GM19351 (cell line): Measurements from ENCODE around the gene IBA57.
"Not testable (repeated sequence)": the region's sequence is repeated elsewhere in the genome, so short reads cannot be mapped to it uniquely, and the experiment has no call there.

Experiments used
- ATAC-seq: cut with Tn5 transposase; IDR thresholded peaks from one replicate; pipeline ENCODE4 v1.9.1; 2021; ENCODE audit warnings: mild to moderate bottlenecking, moderate library complexity; ENCODE audit not compliant: unreplicated experiment

Gene IBA57

DNA sequence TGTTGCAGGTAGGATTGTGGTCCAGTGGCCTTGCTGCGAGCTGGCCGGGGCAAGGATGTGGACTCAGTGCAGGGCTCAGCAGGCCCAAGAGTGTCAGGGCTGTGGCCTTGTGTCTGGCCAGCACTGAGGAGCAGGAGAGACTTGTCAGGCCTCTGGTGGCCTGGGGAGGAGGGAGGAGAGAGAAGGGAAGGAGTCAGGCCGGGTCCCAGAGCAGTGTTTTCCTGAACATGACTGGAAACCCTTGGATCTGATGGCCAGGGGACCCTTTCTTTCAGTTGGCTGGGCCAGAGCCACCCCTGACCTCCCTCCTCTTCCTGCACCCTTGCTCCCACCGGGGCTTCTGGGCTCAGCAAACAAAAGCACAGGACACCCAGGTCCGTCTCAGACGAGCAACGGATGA lies 5.1 kb downstream of the IBA57 start:
- ATAC-seq, result no peak

GRCh38 chr1:228171221-228171891 lies 5.8 kb downstream of the IBA57 start:
- no peak for ATAC-seq

- ATAC-seq, result no peak
Observed at GRCh38 chr1:228172591-228173527, 7.3 kb downstream of the IBA57 start.

GRCh38 chr1:228173528-228174481 lies 8.2 kb downstream of the IBA57 start:
- ATAC-seq, result not testable (repeated sequence)

DNA sequence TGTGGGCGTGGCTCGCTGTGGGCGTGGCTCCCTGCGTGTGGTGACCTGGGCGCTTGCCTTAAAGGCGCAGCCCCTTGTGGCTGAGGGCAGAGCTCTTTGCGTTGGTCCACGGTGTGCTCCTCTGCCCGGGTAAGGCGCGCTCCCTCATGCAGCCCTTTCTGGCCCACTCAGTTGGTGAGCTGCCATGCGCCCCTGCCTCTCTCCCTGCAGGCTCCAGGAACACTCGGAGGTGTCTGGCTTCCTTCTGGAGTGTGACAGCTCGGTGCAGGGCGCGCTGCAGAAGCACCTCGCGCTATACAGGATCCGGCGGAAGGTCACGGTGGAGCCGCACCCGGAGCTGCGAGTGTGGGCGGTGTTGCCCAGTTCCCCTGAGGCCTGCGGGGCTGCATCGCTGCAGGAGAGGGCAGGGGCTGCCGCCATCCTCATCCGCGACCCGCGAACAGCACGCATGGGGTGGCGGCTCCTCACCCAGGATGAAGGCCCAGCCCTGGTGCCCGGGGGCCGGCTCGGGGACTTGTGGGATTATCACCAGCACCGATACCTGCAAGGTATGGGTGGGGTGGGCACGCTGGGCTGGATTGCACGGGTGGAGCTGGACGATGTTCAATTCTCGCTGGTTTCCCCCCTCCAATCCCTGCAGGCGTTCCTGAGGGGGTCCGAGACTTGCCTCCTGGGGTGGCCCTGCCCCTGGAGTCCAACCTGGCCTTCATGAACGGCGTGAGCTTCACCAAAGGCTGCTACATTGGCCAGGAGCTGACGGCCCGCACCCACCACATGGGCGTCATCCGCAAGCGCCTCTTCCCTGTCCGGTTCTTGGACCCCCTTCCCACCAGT lies 9.1 kb downstream of the IBA57 start:
- no peak for ATAC-seq

DNA sequence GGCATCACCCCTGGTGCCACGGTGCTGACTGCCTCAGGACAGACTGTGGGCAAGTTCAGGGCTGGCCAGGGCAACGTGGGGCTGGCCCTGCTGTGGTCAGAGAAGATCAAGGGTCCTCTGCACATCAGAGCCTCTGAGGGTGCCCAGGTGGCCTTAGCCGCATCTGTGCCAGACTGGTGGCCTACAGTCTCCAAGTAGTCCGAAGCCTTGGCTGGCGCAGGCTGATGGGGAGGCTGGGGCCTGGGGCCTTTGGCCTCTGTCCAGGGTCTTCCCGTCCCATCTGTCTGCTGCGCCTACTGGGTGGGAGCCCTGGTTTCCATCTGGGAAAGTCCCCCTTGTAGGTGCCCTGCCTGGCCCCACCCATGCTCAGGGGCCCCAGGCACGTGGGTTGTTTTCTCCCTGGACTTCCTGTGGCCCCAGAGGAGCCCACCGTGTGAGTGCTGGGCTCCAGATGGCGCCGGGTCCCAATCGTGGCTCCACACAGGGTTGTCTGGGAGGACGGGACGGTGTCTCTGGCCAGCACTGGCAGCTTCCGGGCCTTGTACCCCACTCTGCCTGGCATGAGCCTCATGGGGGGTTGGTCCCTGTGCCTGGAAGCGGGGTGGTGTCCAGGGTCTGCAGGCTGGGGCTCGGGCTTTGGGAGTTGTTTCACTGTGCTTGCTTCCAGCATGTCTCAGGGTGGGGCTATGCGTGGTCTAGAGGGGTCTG lies 9.9 kb downstream of the IBA57 start:
- ATAC-seq, result no peak

DNA sequence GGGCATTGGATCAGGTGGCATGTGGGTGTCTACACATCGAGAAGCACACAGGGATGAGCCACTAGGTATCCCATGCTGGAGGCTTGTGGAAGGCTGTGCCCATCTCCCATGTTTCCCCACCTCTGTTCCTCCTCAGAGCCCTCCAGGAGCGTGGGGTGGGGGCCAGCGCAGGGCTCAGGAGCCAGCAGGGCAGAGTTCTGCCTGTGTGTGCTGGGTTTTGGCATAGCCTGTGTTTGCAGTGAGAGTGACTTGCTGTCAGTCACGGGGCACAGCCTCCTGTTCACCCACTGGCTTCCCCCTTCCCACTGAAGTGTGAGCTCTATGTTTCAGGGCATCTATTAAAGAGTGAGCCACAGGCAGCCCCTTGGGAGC lies 10.4 kb downstream of the IBA57 start:
- ATAC-seq, result no peak

- ATAC-seq, result no peak
Observed at GRCh38 chr1:228176461-228177182, 11.0 kb downstream of the IBA57 start.

GRCh38 chr1:228177183-228177475 lies 11.5 kb downstream of the IBA57 start:
- no peak for ATAC-seq

GRCh38 chr1:228177721-228178710 lies 12.4 kb downstream of the IBA57 start:
- ATAC-seq, result no peak

- ATAC-seq, result no peak
Observed at GRCh38 chr1:228178737-228179684, 13.4 kb downstream of the IBA57 start.

DNA sequence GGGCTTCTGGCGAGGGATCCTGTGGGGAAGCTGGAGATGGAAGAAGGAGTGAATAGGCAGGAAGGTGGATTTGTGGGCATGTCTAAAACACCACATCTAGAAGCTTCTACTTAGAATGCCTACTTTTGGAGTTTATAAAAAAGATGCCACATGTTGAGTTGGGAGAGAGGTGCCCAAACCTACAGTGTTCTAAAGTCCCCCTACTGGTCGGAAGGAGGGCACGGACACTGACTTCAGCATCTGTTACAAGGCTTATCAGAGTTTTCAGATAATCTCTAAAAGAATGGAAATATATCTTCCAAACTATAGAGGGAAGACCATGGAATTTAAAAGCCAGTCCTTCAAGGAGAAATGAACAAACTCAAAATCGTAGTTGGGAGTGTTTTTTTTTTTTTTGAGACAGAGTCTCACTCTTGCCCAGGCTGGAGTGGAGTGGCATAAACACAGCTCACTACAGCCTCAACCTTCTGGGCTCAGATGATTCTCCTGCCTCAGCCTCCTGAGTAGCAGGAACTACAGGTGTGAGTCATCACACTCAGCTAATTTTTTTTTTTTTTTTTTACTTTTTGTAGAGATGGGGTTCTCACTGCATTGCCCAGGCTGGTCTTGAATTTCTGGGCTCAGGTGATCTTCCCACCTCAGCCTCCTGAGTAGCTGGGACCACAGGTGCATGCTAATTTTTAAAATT lies 14.8 kb downstream of the IBA57 start:
- no peak for ATAC-seq

GRCh38 chr1:228180959-228181644 lies 15.5 kb downstream of the IBA57 start:
- ATAC-seq, result no peak

GRCh38 chr1:228181645-228182034 lies 16.0 kb downstream of the IBA57 start:
- no peak for ATAC-seq

DNA sequence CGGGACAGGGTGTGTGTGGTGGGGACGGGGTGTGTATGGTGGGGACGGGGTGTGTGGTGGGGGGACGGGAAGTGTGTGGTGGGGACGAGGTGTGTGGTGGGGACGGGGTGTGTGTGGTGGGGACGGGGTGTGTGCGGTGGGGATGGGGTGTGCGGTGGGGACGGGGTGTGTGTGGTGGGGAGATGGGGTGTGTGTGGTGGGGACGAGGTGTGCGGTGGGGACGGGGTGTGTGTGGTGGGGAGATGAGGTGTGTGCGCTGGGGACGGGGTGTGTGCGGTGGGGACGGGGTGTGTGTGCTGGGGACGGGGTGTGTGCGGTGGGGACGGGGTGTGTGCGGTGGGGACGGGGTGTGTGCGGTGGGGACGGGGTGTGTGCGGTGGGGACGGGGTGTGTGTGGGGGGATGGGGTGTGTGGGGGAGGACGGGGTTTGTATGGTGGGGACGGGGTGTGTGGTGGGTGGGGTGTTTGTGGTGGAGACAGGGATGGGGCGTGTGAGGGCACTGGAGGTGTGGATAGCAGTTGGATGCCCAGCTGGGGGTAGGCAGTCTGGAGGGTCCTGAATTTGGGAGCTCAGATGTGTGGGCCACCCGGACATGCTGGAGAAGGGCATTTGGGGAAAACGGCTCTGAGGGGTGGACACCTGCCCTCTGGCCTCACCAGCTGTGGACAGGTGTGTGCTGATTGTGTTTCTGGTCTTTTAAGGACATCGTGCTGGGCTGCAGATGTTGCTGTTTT lies 16.9 kb downstream of the IBA57 start:
- no peak for ATAC-seq
